CD14-positive monocyte (primary cell): Measurements from ENCODE around the gene MAL. TPM values are rescaled to one million over a fixed set of nuclear protein-coding genes. Genes with fewer than 3 reads are reported as not detected.

Experiments used
- DNase-seq, 3 donors: peaks; one replicate each; pipeline ENCODE4 v3.0.0-alpha.2; 2011 to 2022
- H2AFZ ChIP-seq: 2 replicates; pipeline ENCODE4 v1.6.0; 2012; ENCODE audit warnings: mild to moderate bottlenecking, low read depth, low read length, inconsistent platforms; ENCODE audit not compliant: insufficient read depth, poor library complexity, severe bottlenecking
- H3K27ac ChIP-seq, 2 donors: 1 replicate in 1 of 2; 2 replicates in 1 of 2; pipeline ENCODE4 v1.5.1; 2012 to 2013; ENCODE audit warnings: low read length in 2 of 2, control low read depth in 1 of 2, inconsistent platforms in 1 of 2, low read depth in 1 of 2, mild to moderate bottlenecking in 1 of 2
- H3K27me3 ChIP-seq, 2 donors: one replicate each; pipeline versions ENCODE4 v1.6.0 to v1.6.1; 2011 to 2013; ENCODE audit warnings: low read length in 2 of 2; ENCODE audit not compliant: control insufficient read depth in 2 of 2, insufficient read depth in 2 of 2
- H3K36me3 ChIP-seq, 2 donors: replicated peaks in 1 of 2; 1 replicate in 1 of 2; 2 replicates in 1 of 2; pipeline versions ENCODE4 v1.5.1 to v1.6.1; 2012 to 2013; ENCODE audit warnings: low read length in 2 of 2, control low read depth in 1 of 2, inconsistent platforms in 1 of 2, mild to moderate bottlenecking in 1 of 2; ENCODE audit not compliant: insufficient read depth in 2 of 2, control insufficient read depth in 1 of 2
- H3K4me1 ChIP-seq, 2 donors: 1 replicate in 1 of 2; 2 replicates in 1 of 2; pipeline versions ENCODE4 v1.5.1 to v1.6.1; 2012 to 2013; ENCODE audit warnings: low read length in 2 of 2, control low read depth in 1 of 2, inconsistent platforms in 1 of 2, mild to moderate bottlenecking in 1 of 2, moderate library complexity in 1 of 2; ENCODE audit not compliant: insufficient read depth in 2 of 2, control insufficient read depth in 1 of 2
- H3K4me2 ChIP-seq: replicated peaks from 2 replicates; pipeline ENCODE3; 2012; ENCODE audit warnings: low read length, moderate library complexity, mild to moderate bottlenecking; ENCODE audit not compliant: poor library complexity, severe bottlenecking; ENCODE audit errors: extremely low read depth
- H3K4me3 ChIP-seq, 3 experiments: fragments of 200-600 bp in 1 of 3; sonication (generic) in 1 of 3; replicated peaks in 1 of 3; 1 replicate in 2 of 3; 2 replicates in 1 of 3; pipeline ENCODE4 v1.5.1; 2011 to 2013; ENCODE audit warnings: low read length in 3 of 3, mild to moderate bottlenecking in 3 of 3, control low read depth in 2 of 3, low read depth in 2 of 3, inconsistent platforms in 1 of 3, moderate library complexity in 1 of 3
- H3K79me2 ChIP-seq: 2 replicates; pipeline ENCODE4 v1.6.0; 2012; ENCODE audit warnings: mild to moderate bottlenecking, control low read depth, inconsistent platforms, low read length, moderate library complexity; ENCODE audit not compliant: insufficient read depth
- H3K9ac ChIP-seq: 2 replicates; pipeline ENCODE4 v1.6.0; 2017; ENCODE audit warnings: low read length, mild to moderate bottlenecking; ENCODE audit not compliant: insufficient read depth, poor library complexity, severe bottlenecking
- H3K9me3 ChIP-seq, 2 donors: replicated peaks in 1 of 2; 1 replicate in 1 of 2; 2 replicates in 1 of 2; pipeline versions ENCODE4 v1.5.1 to v1.6.1; 2012 to 2013; ENCODE audit warnings: low read length in 2 of 2, control low read depth in 1 of 2; ENCODE audit not compliant: control insufficient read depth in 1 of 2, insufficient read depth in 1 of 2
- H4K20me1 ChIP-seq: 2 replicates; pipeline ENCODE4 v1.6.0; 2012; ENCODE audit warnings: mild to moderate bottlenecking, low read length, control low read depth, moderate library complexity; ENCODE audit not compliant: insufficient read depth
- H3K27ac Mint-ChIP-seq, 7 donors: one replicate each; pipeline ENCODE4 v1.8.0; 2020; ENCODE audit warnings: mild to moderate bottlenecking in 7 of 7, mixed read lengths in 7 of 7, moderate library complexity in 6 of 7, inconsistent platforms in 2 of 7
- H3K27me3 Mint-ChIP-seq, 3 donors: one replicate each; pipeline ENCODE4 v1.8.0; 2021 to 2022; ENCODE audit warnings: low read depth in 3 of 3, mild to moderate bottlenecking in 3 of 3, mixed read lengths in 3 of 3, moderate library complexity in 3 of 3, inconsistent platforms in 1 of 3
- H3K36me3 Mint-ChIP-seq, 2 donors: one replicate each; pipeline ENCODE4 v1.8.0; 2020; ENCODE audit warnings: mixed read lengths in 2 of 2, inconsistent platforms in 1 of 2, mild to moderate bottlenecking in 1 of 2
- H3K4me1 Mint-ChIP-seq: one replicate; pipeline ENCODE4 v1.8.0; 2020; ENCODE audit warnings: mild to moderate bottlenecking, mixed read lengths
- H3K4me3 Mint-ChIP-seq, 2 donors: one replicate each; pipeline ENCODE4 v1.8.0; 2020; ENCODE audit warnings: mild to moderate bottlenecking in 2 of 2, mixed read lengths in 2 of 2, moderate library complexity in 1 of 2
- H3K9me3 Mint-ChIP-seq, 7 donors: one replicate each; pipeline ENCODE4 v1.8.0; 2020 to 2022; ENCODE audit warnings: mixed read lengths in 7 of 7, mild to moderate bottlenecking in 6 of 7, moderate library complexity in 6 of 7, inconsistent platforms in 2 of 7
- CTCF ChIP-seq: fragments of 200-600 bp; IDR thresholded peaks from one replicate; pipeline ENCODE4 v1.8.0; 2022; ENCODE audit warnings: antibody characterized with exemption, mild to moderate bottlenecking
- WGBS: methylation state at CpG from one replicate; pipeline ENCODE4 v1.1.5; 2013; ENCODE audit warnings: missing lambda C conversion rate; ENCODE audit not compliant: insufficient coverage; 5-methylcytosine and 5-hydroxymethylcytosine counted together
- intact Hi-C, 2 donors: fragments of 100-400 bp; cut with micrococcal nuclease; formaldehyde crosslinking; loops; one replicate each; pipeline versions ENCODE4 v1.15.0 to v1.15.1; 2023
- polyA plus RNA-seq, 3 donors: library from polyadenylated mRNA; depleted of rRNA in 1 of 3; unstranded in 2 of 3; stranded (reverse) in 1 of 3; fragments of 300-500 nt in 2 of 3; fragments of >200 nt in 1 of 3; fragmentation: Illumina TruSeq in 2 of 3; gene quantifications; 1 replicate in 2 of 3; 2 replicates in 1 of 3; pipeline ENCODE4 v1.2.3, GENCODE V29; 2012 to 2021

Gene MAL
- polyA plus RNA-seq, 3 donors, result 0.39 to 0.48 TPM; not detected in 1

- no peaks in the 10 kb centered on the region for H4K20me1 ChIP-seq
- Mint-ChIP-seq H3K9me3 (peaks cover 0 to 2% (median 0%) of the 10 kb centered on the region in 7 donors), H3K27ac (no peak overlapping the region), H3K4me3 (no peak overlapping the region), H3K36me3 (no peaks in the 10 kb centered on the region), H3K27me3 (peaks cover 0 to 7% (median 3%) of the 10 kb centered on the region in 3 donors), H3K4me1 (no peaks in the 10 kb centered on the region)
- TF ChIP-seq CTCF, result no peak
- no peaks in the 10 kb centered on the region for H3K36me3 ChIP-seq
- no peaks in the 10 kb centered on the region for H3K9me3 ChIP-seq
- intact Hi-C loops, result no loop called here
- no peaks in the 10 kb centered on the region for H3K79me2 ChIP-seq
- H3K9ac ChIP-seq, result no peak overlapping the region
- no peaks in the 10 kb centered on the region for H3K4me1 ChIP-seq
- DNase-seq, result no peak
- no peaks in the 10 kb centered on the region for H3K27me3 ChIP-seq
- H3K27ac ChIP-seq, result no peak overlapping the region
- H2AFZ ChIP-seq, result no peak overlapping the region
- no CpG with 5 or more reads among the region's 1 CpG for WGBS
- H3K4me2 ChIP-seq, result no peak overlapping the region
- no peak overlapping the region for H3K4me3 ChIP-seq
Observed at GRCh38 chr2:95061119-95061512, 35.6 kb downstream of the MAL start.

GRCh38 chr2:95061601-95062183, 36.2 kb downstream of the MAL start:
- intact Hi-C loops, result no loop called here

More at GRCh38 chr2:95061601-95062183, 36.2 kb downstream of the MAL start:
- Histone ChIP-seq H3K79me2 (no peaks in the 10 kb centered on the region), H3K4me1 (no peaks in the 10 kb centered on the region), H2AFZ (no peak overlapping the region), H3K4me3 (no peak overlapping the region), H3K36me3 (no peaks in the 10 kb centered on the region), H3K4me2 (no peak overlapping the region), H3K27me3 (no peaks in the 10 kb centered on the region), H3K27ac (no peak overlapping the region), H3K9me3 (no peaks in the 10 kb centered on the region), H3K9ac (no peak overlapping the region), H4K20me1 (no peaks in the 10 kb centered on the region)
- 73% methylated on average over 10 of the region's 11 CpGs for WGBS
- Mint-ChIP-seq H3K36me3 (no peaks in the 10 kb centered on the region), H3K4me3 (no peak overlapping the region), H3K4me1 (no peaks in the 10 kb centered on the region), H3K9me3 (peaks cover 0 to 2% (median 0%) of the 10 kb centered on the region in 7 donors), H3K27me3 (peaks cover 0 to 7% (median 3%) of the 10 kb centered on the region in 3 donors), H3K27ac (peak overlapping the region in 1 of 7 donors; percentile 12)
- no peak for DNase-seq
- no peak for TF ChIP-seq CTCF
